ENCODE data around the gene NKX2-8.

Gene NKX2-8

DNA sequence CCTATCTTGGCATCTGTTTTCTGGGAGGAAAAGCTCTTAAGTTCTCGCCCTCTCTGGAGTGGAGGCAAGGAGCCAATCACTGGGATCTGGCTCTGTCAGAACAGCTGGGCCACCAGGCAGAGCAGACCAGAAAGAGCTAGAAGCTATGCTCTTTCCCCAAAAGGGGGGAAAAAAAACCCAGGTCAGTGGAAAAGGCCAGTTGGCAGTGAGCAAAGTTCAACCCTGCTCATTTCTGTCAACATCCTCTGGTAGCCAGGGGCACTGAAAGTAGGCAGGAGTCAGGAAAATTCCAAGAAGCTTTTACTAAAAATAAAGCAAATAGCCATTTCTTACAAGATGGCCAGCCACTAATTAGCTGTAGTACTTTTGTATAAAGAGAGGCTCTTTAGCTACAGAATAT is 42.6 kb upstream of the NKX2-8 start:
- WGBS = 81% methylated on average over 1 of the region's 1 CpG
- no peak overlapping the region for H3K9ac ChIP-seq (ENCODE audit: low read length)
- peaks cover 24 to 27% of the 10 kb centered on the region in 2 experiments for H3K27me3 ChIP-seq (ENCODE audit: control insufficient read depth in 1 of 2, insufficient read depth in 1 of 2, low read length in 2 of 2)
- H3K27ac ChIP-seq (ENCODE audit: low read length, poor library complexity, severe bottlenecking) = no peak overlapping the region
- H2BK120ac ChIP-seq (ENCODE audit: low read depth, low read length) = no peak overlapping the region
- no peak overlapping the region for H3K18ac ChIP-seq (ENCODE audit: low read depth in 1 of 2, low read length in 2 of 2)
- H3K79me1 ChIP-seq (replicated peaks; ENCODE audit: low read length, poor library complexity, severe bottlenecking) = no peaks in the 10 kb centered on the region
- H3K36me3 ChIP-seq (ENCODE audit: control insufficient read depth in 1 of 2, insufficient read depth in 2 of 2, low read depth in 1 of 2, low read length in 2 of 2) = no peaks in the 10 kb centered on the region
- no peak overlapping the region for H2AK5ac ChIP-seq (ENCODE audit: low read length, severe bottlenecking)
- H3K9me3 ChIP-seq (ENCODE audit: control insufficient read depth, low read length) = no peaks in the 10 kb centered on the region
- H3K4me3 ChIP-seq (ENCODE audit: insufficient read depth in 1 of 2, low read depth in 1 of 2, low read length in 2 of 2) = no peak overlapping the region
- H3K14ac ChIP-seq (ENCODE audit: low read length in 2 of 2) = no peak overlapping the region
- H4K91ac ChIP-seq (ENCODE audit: low read length) = no peak overlapping the region
- no peaks in the 10 kb centered on the region for H3K4me1 ChIP-seq (ENCODE audit: control insufficient read depth, insufficient read depth, low read depth, low read length)
- H3K23ac ChIP-seq (ENCODE audit: low read length in 2 of 2) = no peak overlapping the region
- no peak overlapping the region for H3K4me2 ChIP-seq (ENCODE audit: low read length, poor library complexity, severe bottlenecking)
- no peak overlapping the region for H4K8ac ChIP-seq (ENCODE audit: low read length)
- no peak overlapping the region for H3K4ac ChIP-seq (ENCODE audit: low read depth in 1 of 2, low read length in 2 of 2)
- no peak overlapping the region for H2BK12ac ChIP-seq (ENCODE audit: low read length in 2 of 2)
- DNase-seq = no peak
- H2BK5ac ChIP-seq (ENCODE audit: low read depth, low read length, poor library complexity, severe bottlenecking) = no peak overlapping the region
- no peak overlapping the region for H2AFZ ChIP-seq (ENCODE audit: low read depth, low read length)
- H2BK15ac ChIP-seq (ENCODE audit: low read depth, poor library complexity, severe bottlenecking) = no peak overlapping the region

DNA sequence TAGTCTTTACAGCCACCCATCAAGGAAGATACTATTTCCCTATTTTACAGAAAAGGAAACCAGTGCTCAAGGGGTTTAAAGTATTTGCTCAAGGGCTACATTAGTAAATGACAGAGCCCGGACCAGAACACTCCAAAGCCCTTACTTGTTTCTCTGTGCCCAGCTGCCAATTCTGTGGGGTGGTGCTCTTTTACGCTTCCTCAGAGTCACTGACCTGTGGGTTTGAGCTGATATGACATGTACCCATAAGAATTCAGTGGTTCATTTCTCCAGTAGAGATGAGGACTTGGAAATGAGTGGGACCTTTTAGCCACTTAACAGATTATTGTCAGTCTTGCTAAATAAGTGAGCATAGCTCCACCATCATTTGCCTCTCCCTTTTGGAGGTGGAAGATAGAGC is 37.4 kb upstream of the NKX2-8 start:
- Histone ChIP-seq H3K27ac (ENCODE audit: low read length, poor library complexity, severe bottlenecking) (no peak overlapping the region), H4K8ac (ENCODE audit: low read length) (no peak overlapping the region), H2AFZ (ENCODE audit: low read depth, low read length) (no peak overlapping the region), H3K23ac (ENCODE audit: low read length in 2 of 2) (no peak overlapping the region), H3K27me3 (ENCODE audit: control insufficient read depth in 1 of 2, insufficient read depth in 1 of 2, low read length in 2 of 2) (peaks cover 4 to 21% of the 10 kb centered on the region in 2 experiments), H3K4ac (ENCODE audit: low read depth in 1 of 2, low read length in 2 of 2) (no peak overlapping the region), H2BK5ac (ENCODE audit: low read depth, low read length, poor library complexity, severe bottlenecking) (no peak overlapping the region), H3K18ac (ENCODE audit: low read depth in 1 of 2, low read length in 2 of 2) (no peak overlapping the region), H3K79me1 (replicated peaks; ENCODE audit: low read length, poor library complexity, severe bottlenecking) (no peaks in the 10 kb centered on the region), H3K9me3 (ENCODE audit: control insufficient read depth, low read length) (no peaks in the 10 kb centered on the region), H3K4me2 (ENCODE audit: low read length, poor library complexity, severe bottlenecking) (no peak overlapping the region), H3K36me3 (ENCODE audit: control insufficient read depth in 1 of 2, insufficient read depth in 2 of 2, low read depth in 1 of 2, low read length in 2 of 2) (no peaks in the 10 kb centered on the region), H3K4me3 (ENCODE audit: insufficient read depth in 1 of 2, low read depth in 1 of 2, low read length in 2 of 2) (no peak overlapping the region), H2BK120ac (ENCODE audit: low read depth, low read length) (no peak overlapping the region), H3K4me1 (ENCODE audit: control insufficient read depth, insufficient read depth, low read depth, low read length) (no peaks in the 10 kb centered on the region), H3K9ac (ENCODE audit: low read length) (no peak overlapping the region), H4K91ac (ENCODE audit: low read length) (no peak overlapping the region), H2AK5ac (ENCODE audit: low read length, severe bottlenecking) (no peak overlapping the region), H2BK15ac (ENCODE audit: low read depth, poor library complexity, severe bottlenecking) (no peak overlapping the region), H2BK12ac (ENCODE audit: low read length in 2 of 2) (no peak overlapping the region), H3K14ac (ENCODE audit: low read length in 2 of 2) (no peak overlapping the region)
- 78% methylated on average over 2 of the region's 2 CpGs for WGBS
- no peak for DNase-seq

DNA sequence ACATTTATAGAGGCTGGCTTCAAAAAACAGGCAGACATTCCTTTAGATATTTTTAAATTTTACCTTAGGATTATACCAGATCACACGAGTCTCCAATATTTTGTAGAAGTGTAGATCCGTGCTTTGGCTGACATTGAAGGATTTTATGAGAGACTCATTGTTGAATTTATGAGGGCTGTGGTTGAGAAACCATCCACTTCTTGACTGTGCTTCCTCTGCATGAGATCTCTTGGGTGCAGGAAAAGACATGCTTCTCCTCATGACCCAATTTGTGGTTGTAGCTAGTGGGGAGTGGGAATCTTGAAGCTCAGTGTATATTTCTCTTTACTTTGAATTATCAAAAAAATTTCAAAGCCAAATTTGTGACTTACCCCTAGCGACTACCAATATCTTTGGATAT is 36.7 kb upstream of the NKX2-8 start:
- Histone ChIP-seq H3K18ac (ENCODE audit: low read depth in 1 of 2, low read length in 2 of 2) (no peak overlapping the region), H2AFZ (ENCODE audit: low read depth, low read length) (no peak overlapping the region), H4K91ac (ENCODE audit: low read length) (no peak overlapping the region)

DNA sequence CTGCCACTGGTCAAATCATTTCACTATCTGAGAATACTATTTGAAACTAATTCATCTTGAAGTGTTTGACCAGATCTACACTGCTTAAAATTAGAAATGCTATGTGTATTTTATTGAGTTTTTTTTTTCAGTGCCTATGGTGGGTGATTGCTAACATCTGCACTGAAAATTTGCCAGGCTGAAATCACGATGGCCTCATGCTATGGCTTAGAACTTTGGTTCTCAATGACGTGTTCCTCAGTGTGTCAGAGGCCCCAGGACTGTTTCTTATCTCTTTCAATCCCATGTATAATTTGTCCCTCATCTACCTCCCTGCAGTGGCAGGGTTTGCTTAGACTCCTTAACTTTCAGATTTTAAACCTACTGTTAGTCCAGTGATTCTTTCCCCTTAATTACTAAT is 36.2 kb upstream of the NKX2-8 start:
- no peaks in the 10 kb centered on the region for H3K4me1 ChIP-seq (ENCODE audit: control insufficient read depth, insufficient read depth, low read depth, low read length)
- no peak overlapping the region for H2AFZ ChIP-seq (ENCODE audit: low read depth, low read length)
- no peak overlapping the region for H2BK12ac ChIP-seq (ENCODE audit: low read length in 2 of 2)
- H3K36me3 ChIP-seq (ENCODE audit: control insufficient read depth in 1 of 2, insufficient read depth in 2 of 2, low read depth in 1 of 2, low read length in 2 of 2) = no peaks in the 10 kb centered on the region
- no peak overlapping the region for H2BK5ac ChIP-seq (ENCODE audit: low read depth, low read length, poor library complexity, severe bottlenecking)
- H2BK15ac ChIP-seq (ENCODE audit: low read depth, poor library complexity, severe bottlenecking) = no peak overlapping the region
- no peak overlapping the region for H3K4ac ChIP-seq (ENCODE audit: low read depth in 1 of 2, low read length in 2 of 2)
- no peak overlapping the region for H3K14ac ChIP-seq (ENCODE audit: low read length in 2 of 2)
- peaks cover 6 to 11% of the 10 kb centered on the region in 2 experiments for H3K27me3 ChIP-seq (ENCODE audit: control insufficient read depth in 1 of 2, insufficient read depth in 1 of 2, low read length in 2 of 2)
- no peak overlapping the region for H4K91ac ChIP-seq (ENCODE audit: low read length)
- H2AK5ac ChIP-seq (ENCODE audit: low read length, severe bottlenecking) = no peak overlapping the region
- no peak for DNase-seq
- no peak overlapping the region for H4K8ac ChIP-seq (ENCODE audit: low read length)
- H3K4me3 ChIP-seq (ENCODE audit: insufficient read depth in 1 of 2, low read depth in 1 of 2, low read length in 2 of 2) = no peak overlapping the region
- H3K9ac ChIP-seq (ENCODE audit: low read length) = no peak overlapping the region
- H3K18ac ChIP-seq (ENCODE audit: low read depth in 1 of 2, low read length in 2 of 2) = no peak overlapping the region
- no peak overlapping the region for H3K4me2 ChIP-seq (ENCODE audit: low read length, poor library complexity, severe bottlenecking)
- no peak overlapping the region for H3K23ac ChIP-seq (ENCODE audit: low read length in 2 of 2)
- no peaks in the 10 kb centered on the region for H3K9me3 ChIP-seq (ENCODE audit: control insufficient read depth, low read length)
- no peak overlapping the region for H3K27ac ChIP-seq (ENCODE audit: low read length, poor library complexity, severe bottlenecking)
- H2BK120ac ChIP-seq (ENCODE audit: low read depth, low read length) = no peak overlapping the region
- 66% methylated on average over 2 of the region's 2 CpGs for WGBS
- no peaks in the 10 kb centered on the region for H3K79me1 ChIP-seq (replicated peaks; ENCODE audit: low read length, poor library complexity, severe bottlenecking)

More for the DNA sequence above, 36.7 kb upstream of the NKX2-8 start:
- Histone ChIP-seq H3K9me3 (ENCODE audit: control insufficient read depth, low read length) (no peaks in the 10 kb centered on the region), H3K4me1 (ENCODE audit: control insufficient read depth, insufficient read depth, low read depth, low read length) (no peaks in the 10 kb centered on the region), H3K27me3 (ENCODE audit: control insufficient read depth in 1 of 2, insufficient read depth in 1 of 2, low read length in 2 of 2) (peaks cover 3 to 16% of the 10 kb centered on the region in 2 experiments), H3K14ac (ENCODE audit: low read length in 2 of 2) (no peak overlapping the region), H3K4me2 (ENCODE audit: low read length, poor library complexity, severe bottlenecking) (no peak overlapping the region), H3K79me1 (replicated peaks; ENCODE audit: low read length, poor library complexity, severe bottlenecking) (no peaks in the 10 kb centered on the region), H2BK5ac (ENCODE audit: low read depth, low read length, poor library complexity, severe bottlenecking) (no peak overlapping the region), H4K8ac (ENCODE audit: low read length) (no peak overlapping the region), H3K9ac (ENCODE audit: low read length) (no peak overlapping the region), H2BK12ac (ENCODE audit: low read length in 2 of 2) (no peak overlapping the region), H3K4ac (ENCODE audit: low read depth in 1 of 2, low read length in 2 of 2) (no peak overlapping the region), H2AK5ac (ENCODE audit: low read length, severe bottlenecking) (no peak overlapping the region), H3K4me3 (ENCODE audit: insufficient read depth in 1 of 2, low read depth in 1 of 2, low read length in 2 of 2) (no peak overlapping the region), H3K36me3 (ENCODE audit: control insufficient read depth in 1 of 2, insufficient read depth in 2 of 2, low read depth in 1 of 2, low read length in 2 of 2) (no peaks in the 10 kb centered on the region), H2BK15ac (ENCODE audit: low read depth, poor library complexity, severe bottlenecking) (no peak overlapping the region), H2BK120ac (ENCODE audit: low read depth, low read length) (no peak overlapping the region), H3K27ac (ENCODE audit: low read length, poor library complexity, severe bottlenecking) (no peak overlapping the region), H3K23ac (ENCODE audit: low read length in 2 of 2) (no peak overlapping the region)
- no peak for DNase-seq
- WGBS = 73% methylated on average over 2 of the region's 3 CpGs

All from mesenchymal stem cell (in vitro differentiated cells and primary cell).